Posterior cingulate gyrus (tissue), 11 donors: ENCODE measurements around the gene AMOTL1.
"Not testable (repeated sequence)": the region's sequence is repeated elsewhere in the genome, so short reads cannot be mapped to it uniquely, and the experiment has no call there.

Experiments used
- DNase-seq, 10 donors: peaks; one replicate each; pipeline versions ENCODE4 v3.0.0 to v3.0.0-alpha.2; 2020 to 2021; ENCODE audit warnings: mixed read lengths in 3 of 10
- intact Hi-C: fragments of 100-400 bp; cut with DNase I; formaldehyde crosslinking; loops from one replicate; pipeline ENCODE4 v1.15.1; 2023

Gene AMOTL1

GRCh38 chr11:94840209-94840608, 72.1 kb downstream of the AMOTL1 start:
- intact Hi-C loops = no loop called here
- no peak for DNase-seq

GRCh38 chr11:94844031-94844430, 75.9 kb downstream of the AMOTL1 start:
- DNase-seq = no peak
- intact Hi-C loops = no loop called here

- intact Hi-C loops = no loop called here
- DNase-seq = no peak
These were observed 77.5 kb downstream of the AMOTL1 start for GRCh38 chr11:94845622-94846021.

GRCh38 chr11:94849839-94850238, 81.7 kb downstream of the AMOTL1 start:
- intact Hi-C loops = no loop called here
- no peak for DNase-seq

- no peak for DNase-seq
- intact Hi-C loops = no loop called here
These were observed 83.9 kb downstream of the AMOTL1 start for GRCh38 chr11:94851864-94852636.

GRCh38 chr11:94853288-94853687, 85.1 kb downstream of the AMOTL1 start:
- DNase-seq, intact Hi-C loops: not testable (repeated sequence)

GRCh38 chr11:94853836-94854235, 85.7 kb downstream of the AMOTL1 start:
- no peak for DNase-seq
- intact Hi-C loops = no loop called here

- DNase-seq = no peak
- intact Hi-C loops = no loop called here
These were observed 86.8 kb downstream of the AMOTL1 start for GRCh38 chr11:94854770-94855633.

GRCh38 chr11:94855666-94856065, 87.5 kb downstream of the AMOTL1 start:
- no peak for DNase-seq
- intact Hi-C loops = no loop called here

GRCh38 chr11:94856443-94856842, 88.3 kb downstream of the AMOTL1 start:
- intact Hi-C loops = no loop called here

GRCh38 chr11:94857337-94857736, 89.2 kb downstream of the AMOTL1 start:
- intact Hi-C loops = no loop called here
- no peak for DNase-seq

More at GRCh38 chr11:94856443-94856842, 88.3 kb downstream of the AMOTL1 start:
- no peak for DNase-seq

GRCh38 chr11:94858012-94858705, 90.0 kb downstream of the AMOTL1 start:
- DNase-seq = no peak
- intact Hi-C loops = no loop called here

GRCh38 chr11:94860333-94860732, 92.2 kb downstream of the AMOTL1 start:
- no peak for DNase-seq
- intact Hi-C loops = no loop called here

GRCh38 chr11:94861306-94861845, 93.2 kb downstream of the AMOTL1 start:
- DNase-seq = no peak
- intact Hi-C loops = no loop called here

- intact Hi-C loops = no loop called here
- no peak for DNase-seq
These were observed 95.0 kb downstream of the AMOTL1 start for GRCh38 chr11:94862926-94863880.

GRCh38 chr11:94864506-94865045, 96.4 kb downstream of the AMOTL1 start:
- intact Hi-C loops = no loop called here
- DNase-seq = peak in 1 of 10 donors; percentile 84

GRCh38 chr11:94866231-94866822, 98.2 kb downstream of the AMOTL1 start:
- DNase-seq = no peak
- intact Hi-C loops = no loop called here

- DNase-seq = no peak
- intact Hi-C loops = no loop called here
These were observed 99.0 kb downstream of the AMOTL1 start for GRCh38 chr11:94866936-94867795.
